HCT116 (cell line): ENCODE measurements around the gene DOCK4.

Experiments
- CEBPB ChIP-seq: IDR thresholded peaks from 2 replicates; pipeline ENCODE4 v1.6.1; 2012; ENCODE audit warnings: low read depth
- CTCF ChIP-seq, 3 experiments: fragments of 200-600 bp in 1 of 3; sonication (generic) in 1 of 3; IDR thresholded peaks in 2 of 3; conservative IDR thresholded peaks in 1 of 3; 2 replicates each; pipeline ENCODE4 v1.5.1; 2012 to 2017; ENCODE audit warnings: low read depth in 2 of 3, low read length in 2 of 3, antibody characterized with exemption in 1 of 3, borderline replicate concordance in 1 of 3, control low read depth in 1 of 3, mild to moderate bottlenecking in 1 of 3, mixed read lengths in 1 of 3, mixed run types in 1 of 3, moderate library complexity in 1 of 3; ENCODE audit not compliant: insufficient read depth in 1 of 3
- EGR1 ChIP-seq: IDR thresholded peaks from 2 replicates; pipeline ENCODE4 v1.6.1; 2012; ENCODE audit warnings: low read depth
- EZH2phosphoT487 ChIP-seq: fragments of 200-600 bp; IDR thresholded peaks from 2 replicates; pipeline ENCODE4 v1.6.1; 2018; ENCODE audit warnings: antibody characterized with exemption, borderline replicate concordance
- FOSL1 ChIP-seq: IDR thresholded peaks from 2 replicates; pipeline ENCODE4 v1.6.1; 2012; ENCODE audit warnings: low read depth
- JUND ChIP-seq: IDR thresholded peaks from 2 replicates; pipeline ENCODE4 v1.6.1; 2012
- POLR2A ChIP-seq: IDR thresholded peaks from 2 replicates; pipeline ENCODE4 v1.7.0; 2011; ENCODE audit warnings: borderline replicate concordance; ENCODE audit not compliant: insufficient read depth, insufficient read length; ENCODE audit errors: extremely low read depth
- POLR2AphosphoS5 ChIP-seq: IDR thresholded peaks from 2 replicates; pipeline ENCODE4 v1.6.1; 2011; ENCODE audit warnings: mild to moderate bottlenecking, low read depth, low read length, moderate library complexity
- RAD21 ChIP-seq: IDR thresholded peaks from 2 replicates; pipeline ENCODE4 v1.6.1; 2012; ENCODE audit warnings: low read depth, mild to moderate bottlenecking
- ZBTB33 ChIP-seq: IDR thresholded peaks from 2 replicates; pipeline ENCODE4 v1.6.1; 2011; ENCODE audit warnings: mild to moderate bottlenecking, low read length, moderate library complexity; ENCODE audit not compliant: insufficient replicate concordance; ENCODE audit errors: extremely low read depth
- ZFX ChIP-seq: fragments of 450-650 bp; IDR thresholded peaks from 2 replicates; pipeline ENCODE4 v1.6.1; 2017
- ZNF274 ChIP-seq: fragments of 200-500 bp; sonication (Bioruptor generic); IDR thresholded peaks from 2 replicates; pipeline ENCODE4 v1.6.1; 2014; ENCODE audit warnings: mild to moderate bottlenecking, low read depth, low read length, inconsistent platforms
- TF ChIP-seq, protein P1 (sequence below): IDR thresholded peaks from 2 replicates; pipeline ENCODE4 v1.6.1; 2012; ENCODE audit warnings: low read depth
- TF ChIP-seq, protein P2 (sequence below): IDR thresholded peaks from 2 replicates; pipeline ENCODE4 v1.6.1; 2012

DNA sequence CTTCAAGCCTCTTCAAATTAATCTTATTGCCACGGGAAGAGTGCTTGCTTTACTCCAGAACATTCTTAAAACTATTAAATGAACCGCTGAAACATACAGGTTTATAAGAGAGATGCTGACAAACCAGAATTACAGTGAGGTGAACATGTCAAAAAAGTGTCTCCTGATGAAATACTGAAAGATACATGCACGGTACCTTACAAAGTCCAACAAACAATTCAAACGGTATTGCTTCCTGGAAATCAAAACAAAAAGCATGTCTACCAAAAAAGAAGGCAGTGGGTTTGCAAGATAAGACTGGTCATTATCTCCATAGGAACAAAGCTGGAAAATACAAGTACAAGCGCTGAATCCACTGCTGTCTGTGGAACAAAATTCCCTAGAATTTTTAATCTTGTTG is 174.5 kb downstream of the DOCK4 start:
- TF ChIP-seq CTCF (IDR thresholded peaks at IDR 0.05 in 2 of 3, conservative IDR thresholded peaks at IDR 0.05 in 1 of 3; ENCODE audit: borderline replicate concordance in 1 of 3, insufficient read depth in 1 of 3, low read depth in 2 of 3, low read length in 2 of 3) (no peak), POLR2A (no peak), ZFX (no peak), ZNF274 (no peak), JUND (no peak), POLR2AphosphoS5 (no peak), EZH2phosphoT487 (no peak), ZBTB33 (no peak), EGR1 (no peak), FOSL1 (no peak), RAD21 (no peak), CEBPB (no peak)
- TF ChIP-seq, protein P1, sequence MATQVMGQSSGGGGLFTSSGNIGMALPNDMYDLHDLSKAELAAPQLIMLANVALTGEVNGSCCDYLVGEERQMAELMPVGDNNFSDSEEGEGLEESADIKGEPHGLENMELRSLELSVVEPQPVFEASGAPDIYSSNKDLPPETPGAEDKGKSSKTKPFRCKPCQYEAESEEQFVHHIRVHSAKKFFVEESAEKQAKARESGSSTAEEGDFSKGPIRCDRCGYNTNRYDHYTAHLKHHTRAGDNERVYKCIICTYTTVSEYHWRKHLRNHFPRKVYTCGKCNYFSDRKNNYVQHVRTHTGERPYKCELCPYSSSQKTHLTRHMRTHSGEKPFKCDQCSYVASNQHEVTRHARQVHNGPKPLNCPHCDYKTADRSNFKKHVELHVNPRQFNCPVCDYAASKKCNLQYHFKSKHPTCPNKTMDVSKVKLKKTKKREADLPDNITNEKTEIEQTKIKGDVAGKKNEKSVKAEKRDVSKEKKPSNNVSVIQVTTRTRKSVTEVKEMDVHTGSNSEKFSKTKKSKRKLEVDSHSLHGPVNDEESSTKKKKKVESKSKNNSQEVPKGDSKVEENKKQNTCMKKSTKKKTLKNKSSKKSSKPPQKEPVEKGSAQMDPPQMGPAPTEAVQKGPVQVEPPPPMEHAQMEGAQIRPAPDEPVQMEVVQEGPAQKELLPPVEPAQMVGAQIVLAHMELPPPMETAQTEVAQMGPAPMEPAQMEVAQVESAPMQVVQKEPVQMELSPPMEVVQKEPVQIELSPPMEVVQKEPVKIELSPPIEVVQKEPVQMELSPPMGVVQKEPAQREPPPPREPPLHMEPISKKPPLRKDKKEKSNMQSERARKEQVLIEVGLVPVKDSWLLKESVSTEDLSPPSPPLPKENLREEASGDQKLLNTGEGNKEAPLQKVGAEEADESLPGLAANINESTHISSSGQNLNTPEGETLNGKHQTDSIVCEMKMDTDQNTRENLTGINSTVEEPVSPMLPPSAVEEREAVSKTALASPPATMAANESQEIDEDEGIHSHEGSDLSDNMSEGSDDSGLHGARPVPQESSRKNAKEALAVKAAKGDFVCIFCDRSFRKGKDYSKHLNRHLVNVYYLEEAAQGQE, result no peak
- TF ChIP-seq, protein P2, sequence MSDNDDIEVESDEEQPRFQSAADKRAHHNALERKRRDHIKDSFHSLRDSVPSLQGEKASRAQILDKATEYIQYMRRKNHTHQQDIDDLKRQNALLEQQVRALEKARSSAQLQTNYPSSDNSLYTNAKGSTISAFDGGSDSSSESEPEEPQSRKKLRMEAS, result no peak
